Heart right ventricle (tissue), 16 donors: ENCODE results near the gene PTHLH. TPM values are rescaled to one million over a fixed set of nuclear protein-coding genes. Genes with fewer than 3 reads are reported as not detected.
A peak's percentile ranks its signal among the peaks of the same experiment; 100 is the strongest.

Experiments used
- ATAC-seq, 8 donors: fragments of 200-7000 bp; cut with Tn5 transposase; one replicate each; pipeline ENCODE4 v1.9.1; 2020; ENCODE audit warnings: mild to moderate bottlenecking in 8 of 8, moderate library complexity in 8 of 8, moderate number of reproducible peaks in 1 of 8
- DNase-seq, 2 donors: peaks; one replicate each; pipeline ENCODE4 v3.0.0-alpha.2; 2020
- H3K27ac ChIP-seq, 10 donors: fragments of 200-600 bp; sonication (generic) in 2 of 10; one replicate each; pipeline versions ENCODE4 v1.5.0 to v1.8.0; 2020 to 2022; ENCODE audit warnings: mild to moderate bottlenecking in 3 of 10
- H3K27me3 ChIP-seq, 7 donors: fragments of 200-600 bp; one replicate each; pipeline ENCODE4 v1.8.0; 2021 to 2022; ENCODE audit warnings: mild to moderate bottlenecking in 2 of 7
- H3K36me3 ChIP-seq, 9 donors: fragments of 200-600 bp; sonication (generic) in 1 of 9; one replicate each; pipeline versions ENCODE4 v1.5.0 to v1.8.0; 2020 to 2022; ENCODE audit warnings: mild to moderate bottlenecking in 2 of 9
- H3K4me1 ChIP-seq, 9 donors: fragments of 200-600 bp; sonication (generic) in 1 of 9; one replicate each; pipeline versions ENCODE4 v1.5.0 to v1.8.0; 2020 to 2022; ENCODE audit warnings: mild to moderate bottlenecking in 4 of 9
- H3K4me3 ChIP-seq, 10 donors: fragments of 200-600 bp; sonication (generic) in 2 of 10; one replicate each; pipeline versions ENCODE4 v1.5.0 to v1.8.0; 2020 to 2022; ENCODE audit warnings: mild to moderate bottlenecking in 7 of 10, moderate library complexity in 2 of 10
- H3K9me3 ChIP-seq, 11 donors: fragments of 200-600 bp in 10 of 11; sonication (generic) in 2 of 11; one replicate each; pipeline versions ENCODE4 v1.5.0 to v1.8.0; 2013 to 2022; ENCODE audit warnings: mild to moderate bottlenecking in 2 of 11, control low read depth in 1 of 11, moderate library complexity in 1 of 11
- WGBS, 2 donors: extraction: QIAGEN DNeasy Blood & Tissue Kit; methylation state at CpG; one replicate each; pipeline ENCODE4 v1.1.7; 2013; ENCODE audit warnings: inconsistent platforms in 1 of 2; 5-methylcytosine and 5-hydroxymethylcytosine counted together
- intact Hi-C, 10 donors: fragments of 100-400 bp; cut with DNase I; formaldehyde crosslinking; loops; one replicate each; pipeline versions ENCODE4 v1.11.1 to v1.14.2; 2022
- polyA plus RNA-seq, 2 donors: library from polyadenylated mRNA; stranded (reverse); fragments of 200-250 nt; gene quantifications; one replicate each; pipeline ENCODE4 v1.2.3, GENCODE V29; 2013
- total RNA-seq, 10 donors: library from RNA; stranded (reverse); fragmentation: NEBNext Ultra II Directional in 3 of 10; extraction: Animal tissue kit (Norgen Biotek cat#: 25700) in 3 of 10; gene quantifications; one replicate each; pipeline versions ENCODE4 v1.2.1 to v1.2.4, GENCODE V29; 2021 to 2023
- TF ChIP-seq, protein P1 (sequence below), 9 donors: fragments of 200-600 bp; sonication (generic) in 2 of 9; IDR thresholded peaks; one replicate each; pipeline versions ENCODE4 v1.5.0 to v1.8.0; 2021 to 2022; ENCODE audit warnings: antibody characterized with exemption in 9 of 9, mild to moderate bottlenecking in 5 of 9, moderate library complexity in 1 of 9
- donor health status: Arrhythmogenic right ventricular cardiomyopathy.
- donor health status: ischemic (EF 13 %, LVEDD 7.1; RV severe dilation, severe dysfunction).
- donor health status: healthy with polysubstance abuse.
- donor health status: DM: no; HTN: yes; CAD: no.
- donor health status: DM: no; HTN: no; CAD: no.
- donor health status: ischemic (EF 25% LVEDD 6.9; RV normal size, moderate dysfunction).
- donor health status: ischemic (EF 25% LVEDD 5.7; RV mildly dilated, moderate dysfunction).
- donor health status: healthy.
- donor health status: DM: yes; HTN: yes; CAD: no.
- donor health status: Ischemic cardiomyopathy.
- donor health status: ischemic (EF 35%, LVEDD 5.7; RV mildly dilated, moderate dysfunction).
- donor health status: nonischemic (EF 11% LVEDD 7.7; RV severe dilation, severe dysfunction).
- donor health status: DM: yes; HTN: yes; CAD: no.
- donor health status: PGD.
- donor health status: ischemic (EF 29% LVEDD 5.4; RV normal size, mild dysfunction).
- donor health status: nonischemic (EF 23%, LVEDD 6.1; RV moderate dilation, normal function).

The PTHLH gene
- total and polyA plus RNA-seq, 12 donors: 0.21 to 9.4 (median 1.3) TPM; not detected in 2

DNA sequence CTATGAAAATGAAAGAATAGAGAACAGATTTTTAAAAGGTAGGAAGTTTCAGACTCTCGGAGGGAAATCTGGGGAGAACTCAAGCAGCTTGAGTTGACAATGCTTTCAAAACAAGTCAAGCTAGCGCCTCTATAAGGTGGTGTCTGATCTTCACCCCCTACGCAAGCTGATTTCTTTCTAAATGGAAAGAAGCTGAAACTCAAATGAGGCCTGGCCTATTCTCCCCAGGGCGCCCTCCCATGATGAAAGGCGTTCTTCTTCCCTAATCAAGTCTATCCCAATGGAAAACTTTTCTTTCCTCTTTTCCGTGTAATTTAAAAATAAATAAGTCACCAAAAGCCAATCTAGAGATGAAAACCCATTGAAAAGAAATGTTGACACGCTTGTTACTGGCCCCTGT is 20.6 kb downstream of the PTHLH start:
- 67 to 71% methylated on average over 7 of the region's 7 CpGs for WGBS, 2 donors
- no peak for ATAC-seq
- Histone ChIP-seq H3K4me3 (no peak overlapping the region), H3K27me3 (peaks cover 0 to 7% (median 0%) of the 10 kb centered on the region in 7 donors), H3K4me1 (no peaks in the 10 kb centered on the region), H3K27ac (no peak overlapping the region), H3K9me3 (no peaks in the 10 kb centered on the region), H3K36me3 (no peaks in the 10 kb centered on the region)
- intact Hi-C loops: no loop called here
- TF ChIP-seq, protein P1, sequence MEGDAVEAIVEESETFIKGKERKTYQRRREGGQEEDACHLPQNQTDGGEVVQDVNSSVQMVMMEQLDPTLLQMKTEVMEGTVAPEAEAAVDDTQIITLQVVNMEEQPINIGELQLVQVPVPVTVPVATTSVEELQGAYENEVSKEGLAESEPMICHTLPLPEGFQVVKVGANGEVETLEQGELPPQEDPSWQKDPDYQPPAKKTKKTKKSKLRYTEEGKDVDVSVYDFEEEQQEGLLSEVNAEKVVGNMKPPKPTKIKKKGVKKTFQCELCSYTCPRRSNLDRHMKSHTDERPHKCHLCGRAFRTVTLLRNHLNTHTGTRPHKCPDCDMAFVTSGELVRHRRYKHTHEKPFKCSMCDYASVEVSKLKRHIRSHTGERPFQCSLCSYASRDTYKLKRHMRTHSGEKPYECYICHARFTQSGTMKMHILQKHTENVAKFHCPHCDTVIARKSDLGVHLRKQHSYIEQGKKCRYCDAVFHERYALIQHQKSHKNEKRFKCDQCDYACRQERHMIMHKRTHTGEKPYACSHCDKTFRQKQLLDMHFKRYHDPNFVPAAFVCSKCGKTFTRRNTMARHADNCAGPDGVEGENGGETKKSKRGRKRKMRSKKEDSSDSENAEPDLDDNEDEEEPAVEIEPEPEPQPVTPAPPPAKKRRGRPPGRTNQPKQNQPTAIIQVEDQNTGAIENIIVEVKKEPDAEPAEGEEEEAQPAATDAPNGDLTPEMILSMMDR (IDR thresholded peaks at IDR 0.05): no peak
- no peak for DNase-seq

DNA sequence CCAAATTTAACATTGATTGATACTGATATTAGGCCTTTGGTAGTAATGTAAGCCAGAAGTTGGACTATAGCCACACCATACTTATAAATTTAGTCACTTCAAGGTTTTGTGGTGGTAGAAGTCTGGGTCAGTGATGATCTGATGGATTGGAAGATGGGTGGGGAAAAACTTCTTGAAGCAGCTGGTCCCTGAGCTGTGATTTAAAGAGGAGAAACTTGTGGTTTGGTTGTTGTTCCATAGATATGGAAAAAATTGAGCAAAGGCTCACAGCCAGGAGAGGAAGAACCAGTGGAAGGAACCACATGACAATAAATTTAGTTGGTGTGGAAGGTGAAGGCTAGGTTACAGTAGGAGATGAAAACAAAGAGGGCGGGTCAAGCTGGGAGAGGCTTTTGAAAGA is 26.1 kb downstream of the PTHLH start:
- Histone ChIP-seq H3K36me3 (no peaks in the 10 kb centered on the region), H3K27me3 (peaks cover 0 to 4% (median 0%) of the 10 kb centered on the region in 7 donors), H3K27ac (no peak overlapping the region), H3K9me3 (no peaks in the 10 kb centered on the region), H3K4me3 (no peak overlapping the region), H3K4me1 (no peaks in the 10 kb centered on the region)
- intact Hi-C loops: loop anchor here in 4 of 10 donors (10.0 kb wide), 3 partner anchors 122 to 928 kb away; no protein-coding TSS in a partner anchor
- TF ChIP-seq, protein P1 (IDR thresholded peaks at IDR 0.05): no peak
- ATAC-seq: no peak
- 83 to 97% methylated on average over 1 of the region's 1 CpG for WGBS, 2 donors
- DNase-seq: no peak

DNA sequence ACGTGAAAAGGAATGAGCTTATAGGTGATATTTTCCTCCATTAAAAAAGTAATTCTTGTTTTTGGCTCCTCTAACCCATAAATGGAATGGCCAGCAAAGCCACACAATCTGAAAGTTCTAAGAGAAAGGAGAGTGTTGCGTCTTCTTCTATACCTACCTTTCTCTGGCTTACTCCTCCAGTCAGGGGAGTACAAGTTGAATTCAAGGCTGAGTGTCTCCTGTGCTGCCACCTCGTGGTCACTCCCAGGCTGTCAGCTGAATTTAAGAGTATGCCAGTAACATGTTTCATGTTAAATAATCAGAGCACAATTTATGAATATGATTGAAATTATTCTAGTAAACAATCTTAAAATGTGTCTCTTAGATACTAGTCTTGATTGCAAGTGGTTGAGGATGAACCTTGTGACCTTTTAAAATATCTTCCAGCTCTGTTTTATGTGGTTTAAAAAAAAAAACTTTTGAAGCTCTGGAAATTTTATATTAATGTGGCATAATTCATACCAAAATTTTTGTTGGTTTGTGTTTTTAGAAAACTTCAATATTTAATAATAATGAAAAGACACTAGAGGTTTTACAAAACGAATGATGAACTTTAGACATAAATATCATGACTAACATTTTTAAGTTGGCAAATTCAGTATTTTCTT is 31.7 kb downstream of the PTHLH start:
- Histone ChIP-seq H3K9me3 (no peaks in the 10 kb centered on the region), H3K36me3 (no peaks in the 10 kb centered on the region), H3K4me3 (no peak overlapping the region), H3K4me1 (no peaks in the 10 kb centered on the region), H3K27me3 (no peaks in the 10 kb centered on the region), H3K27ac (no peak overlapping the region)
- intact Hi-C loops: loop anchor here in 9 of 10 donors (2.0 to 10.0 kb wide), 7 partner anchors 116 to 934 kb away; no protein-coding TSS in a partner anchor
- WGBS, 2 donors: 39 to 40% methylated on average over 4 of the region's 4 CpGs
- TF ChIP-seq, protein P1 (IDR thresholded peaks at IDR 0.05): peak; percentile 37 to 85 (median 83)
- peak; percentile 61 to 63 for DNase-seq
- ATAC-seq: peak in 6 of 8 donors; percentile 34 to 85 (median 68)

DNA sequence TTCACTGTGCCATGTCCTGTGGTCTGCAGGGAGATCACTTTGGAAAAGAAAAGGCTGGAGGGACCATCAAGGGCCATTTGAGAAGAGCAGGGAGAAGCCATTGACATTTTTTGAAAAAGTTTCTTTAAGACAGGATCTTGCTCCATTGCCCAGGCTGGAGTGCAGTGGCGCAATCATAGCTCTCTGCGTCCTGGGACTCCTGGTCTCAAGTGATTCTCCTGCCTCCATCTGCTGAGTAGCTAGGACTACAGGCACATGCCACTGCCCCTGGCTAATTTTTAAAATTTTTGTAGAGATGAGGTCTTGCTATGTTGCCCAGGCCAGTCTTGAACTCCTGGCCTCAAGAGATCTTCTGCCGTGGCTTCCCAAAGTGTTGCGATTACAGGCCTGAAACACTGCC is 32.3 kb downstream of the PTHLH start:
- ATAC-seq: no peak
- WGBS, 2 donors: 96% methylated on average over 4 of the region's 4 CpGs
- intact Hi-C loops: loop anchor here in 9 of 10 donors (2.0 to 10.0 kb wide), 7 partner anchors 115 to 935 kb away; no protein-coding TSS in a partner anchor

More for the DNA sequence above, 32.3 kb downstream of the PTHLH start:
- Histone ChIP-seq H3K4me3 (no peak overlapping the region), H3K4me1 (no peaks in the 10 kb centered on the region), H3K27ac (no peak overlapping the region), H3K27me3 (no peaks in the 10 kb centered on the region), H3K36me3 (no peaks in the 10 kb centered on the region), H3K9me3 (no peaks in the 10 kb centered on the region)
- DNase-seq: no peak
- TF ChIP-seq, protein P1 (IDR thresholded peaks at IDR 0.05): no peak
